Immature natural killer cell (primary cell): ENCODE data around the gene RTN4R. TPM values are rescaled to one million over a fixed set of nuclear protein-coding genes. Genes with fewer than 3 reads are reported as not detected.
A peak's percentile ranks its signal among the peaks of the same experiment; 100 is the strongest.

Experiments used
- DNase-seq, 3 donors: peaks; one replicate each; pipeline ENCODE4 v3.0.0; 2022; ENCODE audit warnings: mixed read lengths in 1 of 3
- H3K27ac Mint-ChIP-seq, 6 donors: one replicate each; pipeline ENCODE4 v1.8.0; 2020; ENCODE audit warnings: mixed read lengths in 6 of 6, mild to moderate bottlenecking in 5 of 6, inconsistent platforms in 4 of 6, moderate library complexity in 3 of 6
- H3K27me3 Mint-ChIP-seq, 3 donors: one replicate each; pipeline ENCODE4 v1.8.0; 2020 to 2021; ENCODE audit warnings: low read depth in 3 of 3, mild to moderate bottlenecking in 3 of 3, mixed read lengths in 3 of 3, moderate library complexity in 3 of 3, inconsistent platforms in 1 of 3
- H3K36me3 Mint-ChIP-seq, 3 donors: one replicate each; pipeline ENCODE4 v1.8.0; 2020; ENCODE audit warnings: mixed read lengths in 3 of 3, inconsistent platforms in 2 of 3, mild to moderate bottlenecking in 2 of 3
- H3K4me1 Mint-ChIP-seq, 2 donors: one replicate each; pipeline ENCODE4 v1.8.0; 2020; ENCODE audit warnings: inconsistent platforms in 2 of 2, mild to moderate bottlenecking in 2 of 2, mixed read lengths in 2 of 2, moderate library complexity in 1 of 2
- H3K4me3 Mint-ChIP-seq, 5 donors: one replicate each; pipeline ENCODE4 v1.8.0; 2020; ENCODE audit warnings: mild to moderate bottlenecking in 5 of 5, mixed read lengths in 5 of 5, inconsistent platforms in 3 of 5, moderate library complexity in 3 of 5
- H3K9me3 Mint-ChIP-seq, 6 donors: one replicate each; pipeline ENCODE4 v1.8.0; 2020; ENCODE audit warnings: mild to moderate bottlenecking in 6 of 6, mixed read lengths in 6 of 6, inconsistent platforms in 4 of 6, moderate library complexity in 3 of 6
- polyA plus RNA-seq, 3 donors: library from polyadenylated mRNA; unstranded; fragments of 300-500 nt; fragmentation: Illumina TruSeq; gene quantifications; one replicate each; pipeline ENCODE4 v1.2.3, GENCODE V29; 2021

Gene RTN4R
- polyA plus RNA-seq, 3 donors from 2014 or later: 1.1 to 3.9 (median 2.2) TPM

GRCh38 chr22:20228055-20228938, 39.8 kb downstream of the RTN4R start:
- H3K9me3 Mint-ChIP-seq: no peaks in the 10 kb centered on the region
- H3K36me3 Mint-ChIP-seq: no peaks in the 10 kb centered on the region
- H3K4me3 Mint-ChIP-seq: no peak overlapping the region
- H3K27me3 Mint-ChIP-seq: peaks cover 0 to 2% (median 0%) of the 10 kb centered on the region in 3 donors
- no peak for DNase-seq
- H3K4me1 Mint-ChIP-seq: peaks cover 0 to 4% of the 10 kb centered on the region in 2 donors
- H3K27ac Mint-ChIP-seq: no peak overlapping the region

GRCh38 chr22:20227363-20227762, 40.8 kb downstream of the RTN4R start:
- Mint-ChIP-seq H3K36me3 (no peaks in the 10 kb centered on the region), H3K27ac (no peak overlapping the region), H3K4me3 (no peak overlapping the region), H3K27me3 (peaks cover 0 to 2% (median 0%) of the 10 kb centered on the region in 3 donors), H3K9me3 (no peaks in the 10 kb centered on the region), H3K4me1 (peaks cover 0 to 4% of the 10 kb centered on the region in 2 donors)
- DNase-seq: no peak

GRCh38 chr22:20226760-20227350, 41.3 kb downstream of the RTN4R start:
- DNase-seq: no peak
- Mint-ChIP-seq H3K27ac (no peak overlapping the region), H3K36me3 (no peaks in the 10 kb centered on the region), H3K4me3 (no peak overlapping the region), H3K27me3 (peaks cover 0 to 2% (median 0%) of the 10 kb centered on the region in 3 donors), H3K9me3 (no peaks in the 10 kb centered on the region), H3K4me1 (peaks cover 0 to 4% of the 10 kb centered on the region in 2 donors)

GRCh38 chr22:20226077-20226716, 41.9 kb downstream of the RTN4R start:
- H3K36me3 Mint-ChIP-seq: no peaks in the 10 kb centered on the region
- peaks cover 0 to 4% of the 10 kb centered on the region in 2 donors for H3K4me1 Mint-ChIP-seq
- no peak overlapping the region for H3K27ac Mint-ChIP-seq
- peaks cover 0 to 2% (median 0%) of the 10 kb centered on the region in 3 donors for H3K27me3 Mint-ChIP-seq
- H3K4me3 Mint-ChIP-seq: no peak overlapping the region
- DNase-seq: no peak
- H3K9me3 Mint-ChIP-seq: no peaks in the 10 kb centered on the region

- no peak for DNase-seq
- Mint-ChIP-seq H3K27ac (no peak overlapping the region), H3K36me3 (no peaks in the 10 kb centered on the region)
Measured at GRCh38 chr22:20225693-20225966, 42.5 kb downstream of the RTN4R start.

GRCh38 chr22:20224917-20225692, 43.0 kb downstream of the RTN4R start:
- Mint-ChIP-seq H3K9me3 (no peaks in the 10 kb centered on the region), H3K27me3 (peaks cover 0 to 2% (median 0%) of the 10 kb centered on the region in 3 donors), H3K4me3 (peak overlapping the region in 1 of 5 donors; percentile 22), H3K4me1 (peaks cover 0 to 4% of the 10 kb centered on the region in 2 donors), H3K27ac (peak overlapping the region in 1 of 6 donors; percentile 1), H3K36me3 (no peaks in the 10 kb centered on the region)
- no peak for DNase-seq

More at GRCh38 chr22:20225693-20225966, 42.5 kb downstream of the RTN4R start:
- Mint-ChIP-seq H3K27me3 (peaks cover 0 to 2% (median 0%) of the 10 kb centered on the region in 3 donors), H3K9me3 (no peaks in the 10 kb centered on the region), H3K4me1 (peaks cover 0 to 4% of the 10 kb centered on the region in 2 donors), H3K4me3 (no peak overlapping the region)

- Mint-ChIP-seq H3K4me1 (peaks cover 0 to 4% of the 10 kb centered on the region in 2 donors), H3K9me3 (no peaks in the 10 kb centered on the region), H3K36me3 (no peaks in the 10 kb centered on the region), H3K27me3 (peaks cover 0 to 2% (median 0%) of the 10 kb centered on the region in 3 donors), H3K27ac (peak overlapping the region in 1 of 6 donors; percentile 59), H3K4me3 (no peak overlapping the region)
- no peak for DNase-seq
Measured at GRCh38 chr22:20224256-20224626, 43.9 kb downstream of the RTN4R start.

GRCh38 chr22:20223421-20224255, 44.5 kb downstream of the RTN4R start:
- H3K36me3 Mint-ChIP-seq: no peaks in the 10 kb centered on the region
- H3K9me3 Mint-ChIP-seq: no peaks in the 10 kb centered on the region

GRCh38 chr22:20222764-20223420, 45.2 kb downstream of the RTN4R start:
- peaks cover 0 to 4% of the 10 kb centered on the region in 2 donors for H3K4me1 Mint-ChIP-seq
- no peaks in the 10 kb centered on the region for H3K36me3 Mint-ChIP-seq
- peaks cover 0 to 2% (median 0%) of the 10 kb centered on the region in 3 donors for H3K27me3 Mint-ChIP-seq
- no peaks in the 10 kb centered on the region for H3K9me3 Mint-ChIP-seq
- DNase-seq: no peak
- no peak overlapping the region for H3K4me3 Mint-ChIP-seq
- H3K27ac Mint-ChIP-seq: no peak overlapping the region

More at GRCh38 chr22:20223421-20224255, 44.5 kb downstream of the RTN4R start:
- no peak overlapping the region for H3K27ac Mint-ChIP-seq
- H3K4me3 Mint-ChIP-seq: no peak overlapping the region
- H3K4me1 Mint-ChIP-seq: peaks cover 0 to 4% of the 10 kb centered on the region in 2 donors
- DNase-seq: no peak
- peaks cover 0 to 2% (median 0%) of the 10 kb centered on the region in 3 donors for H3K27me3 Mint-ChIP-seq

- Mint-ChIP-seq H3K9me3 (no peaks in the 10 kb centered on the region), H3K4me3 (no peak overlapping the region), H3K4me1 (peaks cover 0 to 4% of the 10 kb centered on the region in 2 donors), H3K27ac (no peak overlapping the region), H3K36me3 (no peaks in the 10 kb centered on the region), H3K27me3 (peaks cover 0 to 2% (median 0%) of the 10 kb centered on the region in 3 donors)
- DNase-seq: no peak
Measured at GRCh38 chr22:20221421-20222340, 46.4 kb downstream of the RTN4R start.

GRCh38 chr22:20220629-20221026, 47.5 kb downstream of the RTN4R start:
- H3K36me3 Mint-ChIP-seq: no peaks in the 10 kb centered on the region
- no peak for DNase-seq
- no peak overlapping the region for H3K4me3 Mint-ChIP-seq
- peaks cover 0 to 2% (median 0%) of the 10 kb centered on the region in 3 donors for H3K27me3 Mint-ChIP-seq
- H3K27ac Mint-ChIP-seq: no peak overlapping the region
- H3K4me1 Mint-ChIP-seq: peaks cover 0 to 4% of the 10 kb centered on the region in 2 donors
- no peaks in the 10 kb centered on the region for H3K9me3 Mint-ChIP-seq
